Glomerular visceral epithelial cell (primary cell): Measurements from ENCODE around the gene MAPK8IP3.

Experiments
- DNase-seq: peaks from one replicate; pipeline ENCODE4 v3.0.0-alpha.2; 2016; ENCODE audit errors: extremely low spot score

The MAPK8IP3 gene, protein sequence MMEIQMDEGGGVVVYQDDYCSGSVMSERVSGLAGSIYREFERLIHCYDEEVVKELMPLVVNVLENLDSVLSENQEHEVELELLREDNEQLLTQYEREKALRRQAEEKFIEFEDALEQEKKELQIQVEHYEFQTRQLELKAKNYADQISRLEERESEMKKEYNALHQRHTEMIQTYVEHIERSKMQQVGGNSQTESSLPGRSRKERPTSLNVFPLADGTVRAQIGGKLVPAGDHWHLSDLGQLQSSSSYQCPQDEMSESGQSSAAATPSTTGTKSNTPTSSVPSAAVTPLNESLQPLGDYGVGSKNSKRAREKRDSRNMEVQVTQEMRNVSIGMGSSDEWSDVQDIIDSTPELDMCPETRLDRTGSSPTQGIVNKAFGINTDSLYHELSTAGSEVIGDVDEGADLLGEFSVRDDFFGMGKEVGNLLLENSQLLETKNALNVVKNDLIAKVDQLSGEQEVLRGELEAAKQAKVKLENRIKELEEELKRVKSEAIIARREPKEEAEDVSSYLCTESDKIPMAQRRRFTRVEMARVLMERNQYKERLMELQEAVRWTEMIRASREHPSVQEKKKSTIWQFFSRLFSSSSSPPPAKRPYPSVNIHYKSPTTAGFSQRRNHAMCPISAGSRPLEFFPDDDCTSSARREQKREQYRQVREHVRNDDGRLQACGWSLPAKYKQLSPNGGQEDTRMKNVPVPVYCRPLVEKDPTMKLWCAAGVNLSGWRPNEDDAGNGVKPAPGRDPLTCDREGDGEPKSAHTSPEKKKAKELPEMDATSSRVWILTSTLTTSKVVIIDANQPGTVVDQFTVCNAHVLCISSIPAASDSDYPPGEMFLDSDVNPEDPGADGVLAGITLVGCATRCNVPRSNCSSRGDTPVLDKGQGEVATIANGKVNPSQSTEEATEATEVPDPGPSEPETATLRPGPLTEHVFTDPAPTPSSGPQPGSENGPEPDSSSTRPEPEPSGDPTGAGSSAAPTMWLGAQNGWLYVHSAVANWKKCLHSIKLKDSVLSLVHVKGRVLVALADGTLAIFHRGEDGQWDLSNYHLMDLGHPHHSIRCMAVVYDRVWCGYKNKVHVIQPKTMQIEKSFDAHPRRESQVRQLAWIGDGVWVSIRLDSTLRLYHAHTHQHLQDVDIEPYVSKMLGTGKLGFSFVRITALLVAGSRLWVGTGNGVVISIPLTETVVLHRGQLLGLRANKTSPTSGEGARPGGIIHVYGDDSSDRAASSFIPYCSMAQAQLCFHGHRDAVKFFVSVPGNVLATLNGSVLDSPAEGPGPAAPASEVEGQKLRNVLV (N-terminal part only)

DNA sequence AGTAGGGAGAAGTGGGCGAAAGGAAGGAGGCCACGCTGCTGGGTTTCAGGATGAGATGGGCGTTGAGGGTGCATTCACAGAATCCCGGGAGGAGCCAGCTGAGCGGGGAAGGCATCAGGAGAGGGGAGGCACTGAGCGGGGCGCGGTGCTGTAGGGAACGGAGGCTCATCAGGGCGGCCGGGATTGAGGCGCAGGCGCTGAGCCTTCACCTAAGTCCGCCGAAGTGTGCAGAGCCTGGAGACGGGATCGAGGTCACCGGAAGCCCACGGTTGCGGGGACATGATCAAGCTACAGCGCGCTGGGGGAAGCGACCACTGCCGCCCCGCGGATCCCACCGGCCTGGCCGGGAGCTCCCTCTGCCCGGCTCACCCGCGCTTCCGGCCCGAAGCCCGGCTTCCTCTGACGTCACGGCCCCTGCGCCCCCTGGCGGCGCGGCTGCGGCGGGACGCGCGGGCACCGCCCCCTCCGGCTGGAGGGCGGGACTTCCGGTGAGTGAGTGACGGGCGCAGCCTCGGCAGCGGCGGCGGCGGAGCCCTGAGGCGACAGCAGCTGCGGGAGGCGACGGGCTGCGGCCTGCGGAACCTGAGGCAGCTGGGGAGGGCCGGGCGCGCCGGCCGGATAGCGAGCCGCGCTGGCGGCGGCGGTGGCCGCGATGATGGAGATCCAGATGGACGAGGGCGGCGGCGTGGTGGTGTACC, at the start of gene MAPK8IP3:
MAPK8IP3 (plus strand) TSS at position 508 of the 698 bp plus-strand sequence; CDS start at position 653, 145 bp downstream.
- peak; percentile 90 for DNase-seq

GRCh38 chr16:1656808-1657617, 49.0 kb upstream of the MAPK8IP3 start:
- DNase-seq = no peak

DNA sequence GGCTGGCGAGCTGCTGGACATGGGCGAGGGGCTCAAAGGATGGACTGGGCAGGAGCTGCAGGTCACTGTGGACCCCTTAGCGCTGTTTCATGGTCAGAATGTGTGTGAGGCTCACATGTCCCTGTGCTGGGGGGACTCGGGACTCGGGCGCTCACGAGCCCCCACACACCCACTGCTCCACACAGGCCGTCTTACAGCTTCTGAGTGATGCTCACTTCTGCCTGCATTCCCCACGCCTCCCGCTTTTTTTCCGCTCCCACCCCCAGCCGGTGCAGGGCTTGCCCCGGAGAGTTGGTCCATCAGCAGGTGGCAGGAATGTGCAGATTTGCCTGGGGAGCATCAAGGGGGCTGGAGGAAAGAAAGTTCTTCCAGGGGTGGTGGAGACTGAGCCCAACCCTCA, 48.2 kb upstream of the MAPK8IP3 start:
- no peak for DNase-seq

- DNase-seq = no peak
Observed at GRCh38 chr16:1659031-1659430, 47.0 kb upstream of the MAPK8IP3 start.

- no peak for DNase-seq
Observed at GRCh38 chr16:1661826-1662225, 44.2 kb upstream of the MAPK8IP3 start.

GRCh38 chr16:1662543-1662942, 43.5 kb upstream of the MAPK8IP3 start:
- DNase-seq = no peak

- DNase-seq = no peak
Observed at GRCh38 chr16:1665829-1666228, 40.2 kb upstream of the MAPK8IP3 start.

DNA sequence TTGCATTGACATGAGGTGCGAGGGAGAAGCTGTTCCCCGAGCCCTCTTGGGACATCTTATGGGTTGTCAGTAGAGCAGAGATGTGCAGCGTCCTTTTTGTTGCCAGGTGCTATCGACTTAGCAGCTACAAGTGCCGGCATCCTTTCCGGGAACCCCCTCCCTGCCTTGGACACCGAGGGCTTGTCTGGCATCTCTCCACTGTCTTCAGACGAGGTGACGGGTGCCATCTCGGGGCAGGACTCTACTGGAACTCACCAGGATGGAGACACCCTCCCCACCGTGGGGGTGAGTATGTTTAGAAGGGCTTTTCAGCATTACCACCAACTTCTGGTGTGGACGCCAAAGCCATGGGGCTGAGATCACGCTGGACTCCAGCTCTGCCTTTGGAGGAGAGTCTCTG, 39.7 kb upstream of the MAPK8IP3 start:
- DNase-seq = no peak

DNA sequence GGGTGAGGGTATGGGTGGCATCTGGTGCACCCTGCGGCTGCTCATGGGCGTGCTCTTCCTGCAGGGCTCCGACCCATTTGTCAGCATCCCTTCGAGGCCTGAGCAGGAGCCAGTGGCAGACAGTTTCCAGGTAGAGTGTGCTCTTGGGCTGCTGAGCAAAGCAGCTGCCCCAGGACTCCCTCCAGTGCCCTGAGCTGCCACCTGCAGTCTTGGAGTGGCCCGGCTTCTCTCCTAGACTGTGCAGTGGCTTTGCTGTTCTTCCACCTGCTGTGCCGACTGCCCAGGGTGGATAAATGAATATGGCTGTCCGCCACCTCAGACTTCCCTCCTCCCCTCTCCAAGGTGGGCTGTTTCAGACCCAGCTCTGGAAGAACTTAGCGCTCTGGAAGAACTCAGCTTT, 38.7 kb upstream of the MAPK8IP3 start:
- DNase-seq = no peak

DNA sequence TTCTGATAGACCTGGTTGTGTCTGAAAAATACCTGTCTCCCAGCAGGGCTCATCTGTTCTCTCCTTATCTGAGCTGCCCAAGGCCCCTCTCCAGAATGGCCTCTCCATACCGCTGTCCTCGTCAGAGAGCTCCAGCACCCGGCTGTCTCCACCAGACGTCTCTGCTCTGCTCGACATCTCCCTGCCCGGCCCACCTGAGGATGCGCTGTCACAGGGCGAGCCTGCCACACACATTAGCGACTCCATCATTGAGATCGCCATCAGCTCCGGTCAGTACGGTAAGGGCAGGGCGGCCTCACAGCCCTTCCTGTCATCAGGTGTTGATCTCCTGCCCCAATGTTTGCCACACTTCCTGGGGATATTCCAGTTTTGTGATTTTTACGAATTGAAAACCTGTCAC, 38.1 kb upstream of the MAPK8IP3 start:
- no peak for DNase-seq

- DNase-seq = no peak
Observed at GRCh38 chr16:1668612-1669319, 37.2 kb upstream of the MAPK8IP3 start.

GRCh38 chr16:1669698-1670097, 36.3 kb upstream of the MAPK8IP3 start:
- no peak for DNase-seq

- no peak for DNase-seq
Observed at GRCh38 chr16:1670371-1670770, 35.6 kb upstream of the MAPK8IP3 start.

- DNase-seq = no peak
Observed at GRCh38 chr16:1670866-1671265, 35.1 kb upstream of the MAPK8IP3 start.

- DNase-seq = no peak
Observed at GRCh38 chr16:1673424-1674151, 32.4 kb upstream of the MAPK8IP3 start.

- DNase-seq = no peak
Observed at GRCh38 chr16:1674306-1674705, 31.7 kb upstream of the MAPK8IP3 start.

GRCh38 chr16:1674751-1675664, 31.0 kb upstream of the MAPK8IP3 start:
- peak; percentile 68 for DNase-seq

DNA sequence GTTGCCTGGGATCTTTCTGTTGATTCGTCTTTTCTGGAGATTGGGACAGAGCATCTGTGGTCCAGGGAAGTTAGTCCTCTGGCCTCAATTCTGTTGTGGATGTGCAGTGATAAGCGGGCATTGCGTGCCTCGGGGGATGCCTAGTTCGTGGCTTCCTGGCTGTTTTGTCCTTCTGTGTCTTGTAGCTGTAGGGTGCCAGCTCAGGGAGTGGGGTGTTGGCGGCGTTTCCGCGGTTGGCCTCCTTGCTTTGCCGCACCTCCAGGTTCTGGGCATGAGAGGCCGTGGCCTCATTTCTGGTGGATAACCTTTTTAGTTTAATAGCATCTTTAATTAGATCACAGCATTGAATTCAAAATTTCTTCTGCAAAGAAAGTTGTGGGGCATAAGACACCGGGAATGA, 29.3 kb upstream of the MAPK8IP3 start:
- no peak for DNase-seq
